Measurements from ENCODE around the gene IL33. TPM values are rescaled to one million over a fixed set of nuclear protein-coding genes. Genes with fewer than 3 reads are reported as not detected.

The IL33 gene
- total RNA-seq, 1 experiment from 2014 or later: 0.07 TPM

GRCh38 chr9:6239694-6240093 lies 24.1 kb downstream of the IL33 start:
- no peak for ATAC-seq
- Mint-ChIP-seq H3K27ac (no peak overlapping the region), H3K27me3 (ENCODE audit: low read depth) (no peaks in the 10 kb centered on the region), H3K4me1 (no peaks in the 10 kb centered on the region), H3K36me3 (peaks cover 17% of the 10 kb centered on the region), H3K9me3 (peaks cover 32% of the 10 kb centered on the region), H3K4me3 (no peak overlapping the region)
- TF ChIP-seq JUN (CRISPR knock-in tag; IDR thresholded peaks at IDR 0.05): no peak
- TF ChIP-seq TCF7 (CRISPR knock-in tag; IDR thresholded peaks at IDR 0.05; ENCODE audit: low read depth): no peak
- TF ChIP-seq MYBL2 (CRISPR knock-in tag; IDR thresholded peaks at IDR 0.05): no peak
- no peak for TF ChIP-seq TEAD4 (CRISPR knock-in tag; IDR thresholded peaks at IDR 0.05)
- no peak for TF ChIP-seq SMAD4 (CRISPR knock-in tag; IDR thresholded peaks at IDR 0.05)
- no peak for TF ChIP-seq FOXP1 (CRISPR knock-in tag; IDR thresholded peaks at IDR 0.05; ENCODE audit: borderline replicate concordance)
- TF ChIP-seq ZNF232 (CRISPR knock-in tag; IDR thresholded peaks at IDR 0.05): no peak
- TF ChIP-seq CREB1 (CRISPR knock-in tag; IDR thresholded peaks at IDR 0.05): no peak
- TF ChIP-seq CTCF (IDR thresholded peaks at IDR 0.05): no peak
- TF ChIP-seq, protein P1, sequence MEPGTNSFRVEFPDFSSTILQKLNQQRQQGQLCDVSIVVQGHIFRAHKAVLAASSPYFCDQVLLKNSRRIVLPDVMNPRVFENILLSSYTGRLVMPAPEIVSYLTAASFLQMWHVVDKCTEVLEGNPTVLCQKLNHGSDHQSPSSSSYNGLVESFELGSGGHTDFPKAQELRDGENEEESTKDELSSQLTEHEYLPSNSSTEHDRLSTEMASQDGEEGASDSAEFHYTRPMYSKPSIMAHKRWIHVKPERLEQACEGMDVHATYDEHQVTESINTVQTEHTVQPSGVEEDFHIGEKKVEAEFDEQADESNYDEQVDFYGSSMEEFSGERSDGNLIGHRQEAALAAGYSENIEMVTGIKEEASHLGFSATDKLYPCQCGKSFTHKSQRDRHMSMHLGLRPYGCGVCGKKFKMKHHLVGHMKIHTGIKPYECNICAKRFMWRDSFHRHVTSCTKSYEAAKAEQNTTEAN (CRISPR knock-in tag; IDR thresholded peaks at IDR 0.05): no peak
- no peak for TF ChIP-seq ZNF532 (CRISPR knock-in tag; IDR thresholded peaks at IDR 0.05; ENCODE audit: borderline replicate concordance)
- no peak for TF ChIP-seq ZNF138 (CRISPR knock-in tag; conservative IDR thresholded peaks at IDR 0.05)
- TF ChIP-seq, protein P2, sequence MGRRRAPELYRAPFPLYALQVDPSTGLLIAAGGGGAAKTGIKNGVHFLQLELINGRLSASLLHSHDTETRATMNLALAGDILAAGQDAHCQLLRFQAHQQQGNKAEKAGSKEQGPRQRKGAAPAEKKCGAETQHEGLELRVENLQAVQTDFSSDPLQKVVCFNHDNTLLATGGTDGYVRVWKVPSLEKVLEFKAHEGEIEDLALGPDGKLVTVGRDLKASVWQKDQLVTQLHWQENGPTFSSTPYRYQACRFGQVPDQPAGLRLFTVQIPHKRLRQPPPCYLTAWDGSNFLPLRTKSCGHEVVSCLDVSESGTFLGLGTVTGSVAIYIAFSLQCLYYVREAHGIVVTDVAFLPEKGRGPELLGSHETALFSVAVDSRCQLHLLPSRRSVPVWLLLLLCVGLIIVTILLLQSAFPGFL (CRISPR knock-in tag; IDR thresholded peaks at IDR 0.05; ENCODE audit: borderline replicate concordance): no peak
- DNase-seq (ENCODE audit: low spot score): no peak
- CTCF ChIA-PET: interaction anchor here (0.7 kb wide), 1 partner anchor 42 kb away, joined by 3 read pairs; no protein-coding TSS in a partner anchor
- POLR2A ChIA-PET: no interaction called here

- no peak for TF ChIP-seq RORB (CRISPR knock-in tag; IDR thresholded peaks at IDR 0.05)
- TF ChIP-seq NR2C2 (CRISPR knock-in tag; IDR thresholded peaks at IDR 0.05): no peak
- no peak for TF ChIP-seq NR3C1 (CRISPR knock-in tag; conservative IDR thresholded peaks at IDR 0.05; ENCODE audit: low read depth)
- TF ChIP-seq RELA (CRISPR knock-in tag; IDR thresholded peaks at IDR 0.05; ENCODE audit: borderline replicate concordance): no peak
- TF ChIP-seq, protein P3, sequence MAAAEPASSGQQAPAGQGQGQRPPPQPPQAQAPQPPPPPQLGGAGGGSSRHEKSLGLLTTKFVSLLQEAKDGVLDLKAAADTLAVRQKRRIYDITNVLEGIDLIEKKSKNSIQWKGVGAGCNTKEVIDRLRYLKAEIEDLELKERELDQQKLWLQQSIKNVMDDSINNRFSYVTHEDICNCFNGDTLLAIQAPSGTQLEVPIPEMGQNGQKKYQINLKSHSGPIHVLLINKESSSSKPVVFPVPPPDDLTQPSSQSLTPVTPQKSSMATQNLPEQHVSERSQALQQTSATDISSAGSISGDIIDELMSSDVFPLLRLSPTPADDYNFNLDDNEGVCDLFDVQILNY (CRISPR knock-in tag; IDR thresholded peaks at IDR 0.05): no peak
- no peak for TF ChIP-seq MXD4 (CRISPR knock-in tag; IDR thresholded peaks at IDR 0.05; ENCODE audit: borderline replicate concordance)
- DNase-seq (ENCODE audit: low spot score) (no peak), ATAC-seq (no peak)
- no peak overlapping the region for H3K4me3 Mint-ChIP-seq
- no peak overlapping the region for H3K27ac Mint-ChIP-seq
- no peaks in the 10 kb centered on the region; the same call in 1 of the 2 replicates for H3K27me3 Mint-ChIP-seq (ENCODE audit: low read depth)
- H3K36me3 Mint-ChIP-seq: peaks cover 15% of the 10 kb centered on the region
- ChIA-PET POLR2A (no interaction called here), CTCF (no interaction called here)
- peaks cover 26% of the 10 kb centered on the region for H3K9me3 Mint-ChIP-seq
- H3K4me1 Mint-ChIP-seq: no peaks in the 10 kb centered on the region
Observed at GRCh38 chr9:6243746-6244145, 28.1 kb downstream of the IL33 start.

Data from WTC11 (cell line).